GM12878 (cell line): ENCODE results near the gene DMWD. TPM values are rescaled to one million over a fixed set of nuclear protein-coding genes. Genes with fewer than 3 reads are reported as not detected.

ENCODE experiments used
- ATAC-seq: fragments of 200-7000 bp; cut with Tn5 transposase; 3 replicates; pipeline ENCODE4 v1.9.1; 2020; ENCODE audit warnings: mild to moderate bottlenecking, moderate library complexity
- BruUV-seq: library from RNA; stranded (reverse); fragments of 400-500 nt; replicated peaks from 2 replicates; lab custom pipeline; 2021; lab: Mats Ljungman, UMichigan
- CTCF ChIA-PET: fragments of 300-600 bp; sonication (Branson Sonifier 250); formaldehyde crosslinking; extraction: SDS; loops from one replicate; lab custom pipeline; 2021; ENCODE audit warnings: inconsistent platforms; lab: Yijun Ruan, JAX
- POLR2A ChIA-PET: fragments of 350-600 bp; formaldehyde crosslinking; extraction: SDS; loops from one replicate; lab custom pipeline; 2021; ENCODE audit warnings: inconsistent platforms; lab: Charles Lee
- RAD21 ChIA-PET: fragments of 300-600 bp; sonication (Branson Sonifier 250); formaldehyde crosslinking; loops from one replicate; lab custom pipeline; 2023; ENCODE audit warnings: antibody characterized with exemption; ENCODE audit not compliant: unreplicated experiment; lab: Charles Lee
- SMC1A ChIA-PET: fragments of 300-600 bp; sonication (Branson Sonifier 250); formaldehyde crosslinking; loops from one replicate; lab custom pipeline; 2023; ENCODE audit not compliant: unreplicated experiment, uncharacterized antibody; lab: Charles Lee
- DNase-seq: peaks from one replicate; pipeline ENCODE4 v3.0.0-alpha.2; 2011; ENCODE audit warnings: low read depth, low spot score
- FAIRE-seq: peaks from 3 replicates; lab custom pipeline; 2011; peaks lifted over from hg19 to GRCh38; lab: Jason Lieb, UNC
- H2AFZ ChIP-seq: 2 replicates; pipeline ENCODE4 v1.6.0; 2011; ENCODE audit warnings: low read depth, low read length, control low read depth; ENCODE audit not compliant: control insufficient read depth
- H3K27ac ChIP-seq: 2 replicates; pipeline ENCODE4 v1.5.1; 2011; ENCODE audit warnings: control low read depth; ENCODE audit not compliant: control insufficient read depth, insufficient read depth
- H3K27me3 ChIP-seq, 2 experiments: replicated peaks in 1 of 2; 2 replicates each; pipeline versions ENCODE4 v1.6.0 to v1.6.1; 2011; ENCODE audit warnings: low read length in 1 of 2; ENCODE audit not compliant: control insufficient read depth in 2 of 2, insufficient read depth in 2 of 2
- H3K36me3 ChIP-seq, 2 experiments: 2 replicates each; pipeline ENCODE4 v1.5.1; 2011; ENCODE audit warnings: low read length in 1 of 2; ENCODE audit not compliant: control insufficient read depth in 2 of 2, insufficient read depth in 2 of 2
- H3K4me1 ChIP-seq: 2 replicates; pipeline ENCODE4 v1.6.1; 2011; ENCODE audit warnings: mild to moderate bottlenecking, low read length, moderate library complexity, mixed read lengths; ENCODE audit not compliant: control insufficient read depth, insufficient read depth
- H3K4me2 ChIP-seq: 2 replicates; pipeline ENCODE4 v1.6.0; 2011; ENCODE audit warnings: control low read depth; ENCODE audit not compliant: control insufficient read depth, insufficient read depth
- H3K4me3 ChIP-seq: fragments of 200-600 bp; sonication (generic); 2 replicates; pipeline ENCODE4 v1.5.1; 2016
- H3K79me2 ChIP-seq: 2 replicates; pipeline ENCODE4 v1.6.0; 2011; ENCODE audit warnings: low read length; ENCODE audit not compliant: control insufficient read depth, insufficient read depth
- H3K9ac ChIP-seq: 2 replicates; pipeline ENCODE4 v1.8.0; 2011; ENCODE audit warnings: low read length, control low read depth, mixed read lengths; ENCODE audit not compliant: control insufficient read depth, insufficient read depth
- H3K9me3 ChIP-seq: replicated peaks from 3 replicates; pipeline ENCODE4 v1.5.1; 2011; ENCODE audit warnings: mild to moderate bottlenecking, low read length; ENCODE audit not compliant: control insufficient read depth, insufficient read depth
- H4K20me1 ChIP-seq: 2 replicates; pipeline ENCODE4 v1.6.0; 2011; ENCODE audit not compliant: control insufficient read depth, insufficient read depth
- BHLHE40 ChIP-seq, 2 experiments: fragments of 450-650 bp in 1 of 2; IDR thresholded peaks; 2 replicates each; pipeline ENCODE4 v1.6.1; 2011 to 2017; ENCODE audit warnings: low read depth in 2 of 2, borderline replicate concordance in 1 of 2, improper control_type of control experiment in 1 of 2, low read length in 1 of 2, mild to moderate bottlenecking in 1 of 2
- HDAC2 ChIP-seq: fragments of 200-600 bp; sonication (generic); IDR thresholded peaks from 2 replicates; pipeline ENCODE4 v1.6.1; 2017
- IKZF2 ChIP-seq, 2 experiments: fragments of 450-650 bp; IDR thresholded peaks; 2 replicates each; pipeline ENCODE4 v1.6.1; 2017; ENCODE audit warnings: mild to moderate bottlenecking in 2 of 2, moderate library complexity in 2 of 2
- KLF5 ChIP-seq: fragments of 450-650 bp; IDR thresholded peaks from 2 replicates; pipeline ENCODE4 v1.6.1; 2014; ENCODE audit warnings: mild to moderate bottlenecking; ENCODE audit not compliant: partially characterized antibody
- MEF2A ChIP-seq: IDR thresholded peaks from 2 replicates; pipeline ENCODE4 v1.6.1; 2011; ENCODE audit warnings: low read depth, mild to moderate bottlenecking, low read length, moderate library complexity; ENCODE audit not compliant: insufficient read depth
- MTA3 ChIP-seq: IDR thresholded peaks from 2 replicates; pipeline ENCODE4 v1.6.1; 2012; ENCODE audit warnings: low read length, inconsistent platforms, borderline replicate concordance
- NFXL1 ChIP-seq: fragments of 450-650 bp; IDR thresholded peaks from 2 replicates; pipeline ENCODE4 v1.6.1; 2017; ENCODE audit warnings: antibody characterized with exemption, mild to moderate bottlenecking, borderline replicate concordance
- PML ChIP-seq: IDR thresholded peaks from 2 replicates; pipeline ENCODE4 v1.6.1; 2012; ENCODE audit warnings: low read length, inconsistent platforms
- SP1 ChIP-seq: IDR thresholded peaks from one replicate; pipeline ENCODE4 v1.6.1; 2011; ENCODE audit warnings: low read depth, low read length
- TARDBP ChIP-seq: IDR thresholded peaks from 2 replicates; pipeline ENCODE4 v1.6.1; 2016; ENCODE audit warnings: borderline replicate concordance
- TCF12 ChIP-seq: IDR thresholded peaks from 2 replicates; pipeline ENCODE4 v1.6.1; 2011; ENCODE audit warnings: low read depth, mild to moderate bottlenecking, low read length
- ZBED1 ChIP-seq: IDR thresholded peaks from 2 replicates; pipeline ENCODE4 v1.6.1; 2016; ENCODE audit warnings: borderline replicate concordance
- ZSCAN29 ChIP-seq: fragments of 450-650 bp; IDR thresholded peaks from 2 replicates; pipeline ENCODE4 v1.6.1; 2017; ENCODE audit warnings: mild to moderate bottlenecking, moderate library complexity
- whole genome bisulfite sequencing: methylation state at CpG from one replicate; pipeline ENCODE4 v1.1.6; 2016; ENCODE audit warnings: low lambda C conversion rate; ENCODE audit not compliant: insufficient replicate concordance, insufficient coverage; ENCODE audit errors: missing lambda C conversion rate; 5-methylcytosine and 5-hydroxymethylcytosine counted together
- in situ Hi-C: fragments of 300-500 bp; cut with MboI; formaldehyde crosslinking; loops from 9 replicates; pipeline ENCODE4 v1.14.3; 2018; ENCODE audit warnings: mixed read lengths
- intact Hi-C: fragments of 100-400 bp; cut with micrococcal nuclease; formaldehyde crosslinking; loops from one replicate; pipeline ENCODE4 v1.14.2; 2022; ENCODE audit not compliant: unreplicated experiment
- polyA plus RNA-seq, 11 experiments: library from polyadenylated mRNA; depleted of rRNA in 4 of 11; unstranded in 6 of 11; stranded (reverse) in 5 of 11; fragments of >200 nt; fragmentation: Nextera tagmentation in 4 of 11; fragmentation: Illumina TruSeq in 1 of 11; extraction: Ambion mirVana in 4 of 11; extraction: Trizol in 1 of 11; gene quantifications; 1 replicate in 1 of 11; 2 replicates in 10 of 11; pipeline versions ENCODE4 v1.2.1 to v1.2.3, GENCODE V29; 2011 to 2016; ENCODE audit warnings: inconsistent platforms in 2 of 11, missing spikeins in 2 of 11, low read depth in 1 of 11
- total RNA-seq, 4 experiments: library from RNA; depleted of rRNA in 3 of 4; stranded (reverse); fragments of >200 nt in 3 of 4; fragmentation: Illumina TruSeq in 1 of 4; extraction: Trizol in 1 of 4; gene quantifications; 2 replicates each; pipeline versions ENCODE4 v1.2.1 to v1.2.3, GENCODE V29; 2013 to 2021
- TF ChIP-seq, protein P1 (sequence below): IDR thresholded peaks from 2 replicates; pipeline ENCODE4 v1.6.1; 2012; ENCODE audit warnings: improper control_type of control experiment, low read depth, low read length; ENCODE audit not compliant: insufficient replicate concordance

Gene DMWD
- total and polyA plus RNA-seq, 10 of the 15 experiments (the other 5 are each of a cell fraction or from before 2014, with no cell fraction given): 3.5 to 56.0 (median 11.6) TPM

DNA sequence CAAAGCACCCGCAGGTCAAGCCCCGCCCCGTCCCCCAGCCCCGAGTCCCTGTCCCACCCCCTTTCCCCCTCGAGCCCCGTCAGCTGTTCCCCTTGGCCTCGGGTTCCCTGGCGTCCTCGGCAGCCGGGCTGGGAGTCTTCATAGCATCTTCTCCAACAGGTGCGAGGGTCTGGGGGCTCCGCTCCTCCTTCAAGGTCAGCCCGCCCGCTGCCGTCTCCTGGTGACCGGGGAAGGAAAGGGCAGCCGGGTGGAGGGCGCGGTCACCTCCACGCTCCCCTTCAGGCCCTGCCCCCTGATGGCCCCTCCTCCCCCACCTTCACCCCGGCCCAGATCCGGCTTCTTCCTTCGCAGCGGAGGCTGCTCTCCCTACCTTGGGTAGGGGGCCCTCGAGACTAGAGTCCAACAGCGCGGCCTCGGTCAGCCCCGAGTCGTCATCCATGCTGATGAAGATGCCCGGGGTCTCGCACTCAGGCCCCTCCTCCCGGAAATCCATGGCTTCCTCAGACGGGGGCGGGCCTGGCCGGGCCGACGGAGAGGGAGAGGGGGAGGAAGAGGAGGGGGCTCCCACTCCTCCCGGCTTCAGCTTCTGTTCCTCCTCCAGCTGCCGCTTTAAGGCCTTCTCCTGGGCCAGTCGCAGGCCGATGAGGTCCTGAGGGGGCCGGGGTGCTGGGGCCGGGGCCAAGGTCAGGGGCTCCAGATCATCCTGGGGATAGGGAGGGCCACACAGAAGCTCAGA is 23.0 kb upstream of the DMWD start:
- POLR2A ChIA-PET: no interaction called here

DNA sequence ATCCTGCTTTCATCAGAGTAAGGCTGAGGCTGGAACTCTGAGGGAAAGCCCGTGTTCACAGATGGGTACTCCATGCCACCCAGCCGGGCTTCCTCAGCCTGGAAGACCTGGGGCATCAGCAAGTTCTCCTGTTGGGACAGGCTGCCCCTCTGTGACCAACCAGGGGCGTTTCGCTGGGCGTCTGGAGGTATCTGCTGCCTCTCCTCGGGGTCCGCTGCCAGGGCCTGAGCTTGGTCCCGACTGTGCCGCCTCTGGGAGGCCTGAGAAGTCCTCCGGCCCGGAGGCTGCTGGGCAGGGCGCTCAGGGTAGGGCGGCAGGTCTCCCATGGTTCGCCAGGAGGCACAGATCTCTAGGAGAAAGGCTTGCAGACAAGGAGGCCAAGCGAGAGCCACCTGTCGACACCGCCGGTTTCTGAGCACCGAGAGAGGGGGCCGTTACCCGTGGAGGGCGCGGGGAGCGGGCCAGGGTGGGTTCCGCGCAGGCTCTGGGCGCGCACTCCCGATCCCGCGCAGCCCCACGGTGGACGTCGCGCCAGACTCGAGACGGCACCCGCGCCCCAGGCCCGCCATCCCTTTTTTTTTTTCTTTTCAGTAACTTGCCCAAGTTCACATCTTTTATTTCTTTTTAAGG is 22.3 kb upstream of the DMWD start, which contains the start of gene RSPH6A:
TSS of gene RSPH6A (minus strand) at position 458 of the 630 bp plus-strand sequence. CDS start at position 326, 132 bp downstream.
- H3K9ac ChIP-seq: no peak within 1 kb of the TSS
- intact Hi-C loops: loop anchor here (5.0 to 10.0 kb wide), 2 partner anchors 87 to 180 kb away; partner anchors contain the start of genes CCDC61 and MYPOP
- no peaks in the 10 kb centered on the region for H3K9me3 ChIP-seq
- no TSS peak for BruUV-seq
- ChIA-PET CTCF (interaction anchor here (1.4 to 1.7 kb wide), 2 partner anchors 16 to 45 kb away, joined by 4 to 10 read pairs; partner anchors contain the start of gene SIX5), RAD21 (interaction anchor here (1.8 kb wide), 1 partner anchor 202 kb away, joined by 5 read pairs; no protein-coding TSS in a partner anchor), POLR2A (no interaction called here), SMC1A (no interaction called here)
- in situ Hi-C loops: no loop called here
- H4K20me1 ChIP-seq: no peaks in the 10 kb centered on the region
- H3K79me2 ChIP-seq: no peaks in the 10 kb centered on the region
- H3K27ac ChIP-seq: no peak within 1 kb of the TSS
- no peaks in the 10 kb centered on the region for H3K27me3 ChIP-seq
- FAIRE-seq: no peak
- no peak within 1 kb of the TSS for H2AFZ ChIP-seq
- 0 out of 4 replicates have a peak, but pooled peaks cover 0 to 2% of the 10 kb centered on the region in 2 experiments for H3K36me3 ChIP-seq
- no peak within 1 kb of the TSS for H3K4me3 ChIP-seq
- WGBS: 89% methylated on average over 36 of the region's 40 CpGs
- peaks cover 5% of the 10 kb centered on the region for H3K4me1 ChIP-seq
- H3K4me2 ChIP-seq: no peak within 1 kb of the TSS
- no peak for DNase-seq
- ATAC-seq: no peak
- TF ChIP-seq, protein P1, sequence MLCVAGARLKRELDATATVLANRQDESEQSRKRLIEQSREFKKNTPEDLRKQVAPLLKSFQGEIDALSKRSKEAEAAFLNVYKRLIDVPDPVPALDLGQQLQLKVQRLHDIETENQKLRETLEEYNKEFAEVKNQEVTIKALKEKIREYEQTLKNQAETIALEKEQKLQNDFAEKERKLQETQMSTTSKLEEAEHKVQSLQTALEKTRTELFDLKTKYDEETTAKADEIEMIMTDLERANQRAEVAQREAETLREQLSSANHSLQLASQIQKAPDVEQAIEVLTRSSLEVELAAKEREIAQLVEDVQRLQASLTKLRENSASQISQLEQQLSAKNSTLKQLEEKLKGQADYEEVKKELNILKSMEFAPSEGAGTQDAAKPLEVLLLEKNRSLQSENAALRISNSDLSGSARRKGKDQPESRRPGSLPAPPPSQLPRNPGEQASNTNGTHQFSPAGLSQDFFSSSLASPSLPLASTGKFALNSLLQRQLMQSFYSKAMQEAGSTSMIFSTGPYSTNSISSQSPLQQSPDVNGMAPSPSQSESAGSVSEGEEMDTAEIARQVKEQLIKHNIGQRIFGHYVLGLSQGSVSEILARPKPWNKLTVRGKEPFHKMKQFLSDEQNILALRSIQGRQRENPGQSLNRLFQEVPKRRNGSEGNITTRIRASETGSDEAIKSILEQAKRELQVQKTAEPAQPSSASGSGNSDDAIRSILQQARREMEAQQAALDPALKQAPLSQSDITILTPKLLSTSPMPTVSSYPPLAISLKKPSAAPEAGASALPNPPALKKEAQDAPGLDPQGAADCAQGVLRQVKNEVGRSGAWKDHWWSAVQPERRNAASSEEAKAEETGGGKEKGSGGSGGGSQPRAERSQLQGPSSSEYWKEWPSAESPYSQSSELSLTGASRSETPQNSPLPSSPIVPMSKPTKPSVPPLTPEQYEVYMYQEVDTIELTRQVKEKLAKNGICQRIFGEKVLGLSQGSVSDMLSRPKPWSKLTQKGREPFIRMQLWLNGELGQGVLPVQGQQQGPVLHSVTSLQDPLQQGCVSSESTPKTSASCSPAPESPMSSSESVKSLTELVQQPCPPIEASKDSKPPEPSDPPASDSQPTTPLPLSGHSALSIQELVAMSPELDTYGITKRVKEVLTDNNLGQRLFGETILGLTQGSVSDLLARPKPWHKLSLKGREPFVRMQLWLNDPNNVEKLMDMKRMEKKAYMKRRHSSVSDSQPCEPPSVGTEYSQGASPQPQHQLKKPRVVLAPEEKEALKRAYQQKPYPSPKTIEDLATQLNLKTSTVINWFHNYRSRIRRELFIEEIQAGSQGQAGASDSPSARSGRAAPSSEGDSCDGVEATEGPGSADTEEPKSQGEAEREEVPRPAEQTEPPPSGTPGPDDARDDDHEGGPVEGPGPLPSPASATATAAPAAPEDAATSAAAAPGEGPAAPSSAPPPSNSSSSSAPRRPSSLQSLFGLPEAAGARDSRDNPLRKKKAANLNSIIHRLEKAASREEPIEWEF: no peak
- TF ChIP-seq ZBED1 (no peak), MEF2A (no peak), SP1 (no peak), MTA3 (no peak), KLF5 (no peak), TCF12 (no peak)

More for the DNA sequence above, 23.0 kb upstream of the DMWD start:
- FAIRE-seq: no peak
- H3K79me2 ChIP-seq: no peaks in the 10 kb centered on the region
- ChIA-PET SMC1A (no interaction called here), RAD21 (no interaction called here), CTCF (interaction anchor here (1.1 to 2.4 kb wide), 7 partner anchors 8 to 123 kb away, joined by 4 to 13 read pairs (median 7); partner anchors contain the start of genes QPCTL, SIX5 and SNRPD2)
- WGBS: 80% methylated on average over 22 of the region's 44 CpGs
- no peak overlapping the region for H3K4me3 ChIP-seq
- BruUV-seq: no TSS peak
- H3K27me3 ChIP-seq: no peaks in the 10 kb centered on the region
- in situ Hi-C loops (no loop called here), intact Hi-C loops (loop anchor here (5.0 to 10.0 kb wide), 2 partner anchors 87 to 179 kb away; partner anchors contain the start of genes CCDC61 and MYPOP)
- TF ChIP-seq TCF12 (no peak), PML (no peak), TARDBP (no peak), ZSCAN29 (no peak), HDAC2 (no peak), BHLHE40 (IDR thresholded peaks at IDR 0.05; ENCODE audit: borderline replicate concordance in 1 of 2, low read depth in 2 of 2, low read length in 1 of 2) (no peak), NFXL1 (no peak), IKZF2 (IDR thresholded peaks at IDR 0.05) (no peak)
- H3K9ac ChIP-seq: no peak overlapping the region
- ATAC-seq: no peak
- no peaks in the 10 kb centered on the region; the same call in 1 of the 2 replicates for H3K4me1 ChIP-seq
- no peaks in the 10 kb centered on the region for H3K9me3 ChIP-seq
- no peak for DNase-seq
- H4K20me1 ChIP-seq: no peaks in the 10 kb centered on the region
- H3K36me3 ChIP-seq: peaks cover 0 to 4% of the 10 kb centered on the region in 2 experiments; a peak in 1 of 4 replicates
- no peak overlapping the region for H3K27ac ChIP-seq
- no peak overlapping the region for H3K4me2 ChIP-seq
- no peak overlapping the region for H2AFZ ChIP-seq
